Liver (tissue), 3 donors: ENCODE results near the gene NCAM1.

ENCODE experiments used
- FOXA2 ChIP-seq: IDR thresholded peaks from 2 replicates; pipeline ENCODE4 v1.6.1; 2016; ENCODE audit warnings: antibody characterized with exemption
- GABPA ChIP-seq, 2 donors: IDR thresholded peaks in 1 of 2; conservative IDR thresholded peaks in 1 of 2; 2 replicates each; pipeline ENCODE4 v1.6.1; 2016; ENCODE audit warnings: antibody characterized with exemption in 2 of 2, mild to moderate bottlenecking in 1 of 2, moderate library complexity in 1 of 2
- HNF4G ChIP-seq: IDR thresholded peaks from 2 replicates; pipeline ENCODE4 v1.6.1; 2016; ENCODE audit warnings: antibody characterized with exemption
- JUND ChIP-seq, 2 donors: IDR thresholded peaks; 2 replicates each; pipeline ENCODE4 v1.6.1; 2016; ENCODE audit warnings: antibody characterized with exemption in 2 of 2
- MAX ChIP-seq: IDR thresholded peaks from 2 replicates; pipeline ENCODE4 v1.6.1; 2016; ENCODE audit warnings: antibody characterized with exemption
- RAD21 ChIP-seq, 2 donors: IDR thresholded peaks; 2 replicates each; pipeline ENCODE4 v1.6.1; 2016; ENCODE audit warnings: antibody characterized with exemption in 2 of 2, mild to moderate bottlenecking in 2 of 2
- TF ChIP-seq, protein P1 (sequence below): fragments of 150-350 bp; IDR thresholded peaks from 2 replicates; pipeline ENCODE4 v1.5.1; 2017; ENCODE audit warnings: improper control_type of control experiment, low read depth, low read length; ENCODE audit not compliant: missing input control
- donor health status: healthy.
- donor health status: healthy.

- TF ChIP-seq, protein P1, sequence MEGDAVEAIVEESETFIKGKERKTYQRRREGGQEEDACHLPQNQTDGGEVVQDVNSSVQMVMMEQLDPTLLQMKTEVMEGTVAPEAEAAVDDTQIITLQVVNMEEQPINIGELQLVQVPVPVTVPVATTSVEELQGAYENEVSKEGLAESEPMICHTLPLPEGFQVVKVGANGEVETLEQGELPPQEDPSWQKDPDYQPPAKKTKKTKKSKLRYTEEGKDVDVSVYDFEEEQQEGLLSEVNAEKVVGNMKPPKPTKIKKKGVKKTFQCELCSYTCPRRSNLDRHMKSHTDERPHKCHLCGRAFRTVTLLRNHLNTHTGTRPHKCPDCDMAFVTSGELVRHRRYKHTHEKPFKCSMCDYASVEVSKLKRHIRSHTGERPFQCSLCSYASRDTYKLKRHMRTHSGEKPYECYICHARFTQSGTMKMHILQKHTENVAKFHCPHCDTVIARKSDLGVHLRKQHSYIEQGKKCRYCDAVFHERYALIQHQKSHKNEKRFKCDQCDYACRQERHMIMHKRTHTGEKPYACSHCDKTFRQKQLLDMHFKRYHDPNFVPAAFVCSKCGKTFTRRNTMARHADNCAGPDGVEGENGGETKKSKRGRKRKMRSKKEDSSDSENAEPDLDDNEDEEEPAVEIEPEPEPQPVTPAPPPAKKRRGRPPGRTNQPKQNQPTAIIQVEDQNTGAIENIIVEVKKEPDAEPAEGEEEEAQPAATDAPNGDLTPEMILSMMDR, result no peak
- TF ChIP-seq RAD21 (IDR thresholded peaks at IDR 0.05), result no peak
- no peak for TF ChIP-seq GABPA (IDR thresholded peaks at IDR 0.05 in 1 of 2, conservative IDR thresholded peaks at IDR 0.05 in 1 of 2)
- TF ChIP-seq HNF4G, result no peak
- TF ChIP-seq MAX, result no peak
- TF ChIP-seq JUND (IDR thresholded peaks at IDR 0.05), result no peak
- no peak for TF ChIP-seq FOXA2
Observed at GRCh38 chr11:113184498-113184897, 223.3 kb downstream of the NCAM1 start.
